Muscle of back (tissue), 11 donors: ENCODE data around the gene LHPP. TPM values are rescaled to one million over a fixed set of nuclear protein-coding genes. Genes with fewer than 3 reads are reported as not detected.

ENCODE experiments used
- DNase-seq, 3 donors: peaks; one replicate each; pipeline versions ENCODE4 v3.0.0 to v3.0.0-alpha.2; 2013
- polyA plus RNA-seq, 10 donors: library from polyadenylated mRNA; unstranded; fragments of 120-200 nt; gene quantifications; one replicate each; pipeline ENCODE4 v1.2.1, GENCODE V29; 2013; ENCODE audit not compliant: insufficient read length in 10 of 10

Gene LHPP
- polyA plus RNA-seq, 10 donors: 5.2 to 8.6 (median 7.5) TPM

- no peak for DNase-seq
Observed at GRCh38 chr10:124640538-124641231, 179.1 kb downstream of the LHPP start.

DNA sequence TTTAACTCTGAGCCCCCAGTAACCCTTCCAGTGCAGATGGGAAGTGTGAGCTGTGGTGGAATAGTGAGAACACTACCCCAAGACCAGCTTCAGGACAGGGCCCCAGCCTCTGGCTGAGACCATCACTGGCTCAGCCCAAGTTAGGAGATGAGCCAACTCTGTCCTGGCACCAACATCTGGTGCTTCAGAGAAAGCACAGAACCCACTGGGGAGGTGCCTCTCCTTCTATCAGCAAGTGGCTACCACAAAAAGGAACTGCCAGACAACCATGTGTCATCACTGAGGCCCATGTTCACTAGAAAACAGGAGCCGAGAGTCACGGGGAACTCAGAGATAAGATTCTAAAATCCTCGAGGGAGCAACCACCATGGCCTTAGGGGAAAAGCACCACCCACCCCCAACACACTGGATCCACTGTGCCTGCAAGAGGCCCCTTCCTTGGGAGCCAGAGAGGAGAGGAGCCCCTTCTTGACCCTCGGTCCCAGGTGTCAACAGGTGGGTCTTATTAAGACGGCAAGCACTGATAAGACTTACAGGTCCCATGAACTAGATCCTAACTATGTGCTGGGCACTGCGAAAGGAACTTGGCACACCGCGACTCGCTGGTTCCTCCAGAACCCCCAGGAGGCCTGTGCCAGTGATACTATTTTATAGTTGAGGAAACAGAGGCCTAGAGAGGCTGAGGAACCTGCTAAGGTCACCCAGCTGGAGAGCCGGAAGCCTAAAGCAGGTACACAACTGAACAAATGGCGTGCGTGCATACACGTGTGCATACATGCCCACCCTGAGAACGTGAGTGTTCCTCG is 179.9 kb downstream of the LHPP start:
- peak in 1 of 3 donors; percentile 61 for DNase-seq

- no peak for DNase-seq
Observed at GRCh38 chr10:124642088-124642710, 180.6 kb downstream of the LHPP start.

DNA sequence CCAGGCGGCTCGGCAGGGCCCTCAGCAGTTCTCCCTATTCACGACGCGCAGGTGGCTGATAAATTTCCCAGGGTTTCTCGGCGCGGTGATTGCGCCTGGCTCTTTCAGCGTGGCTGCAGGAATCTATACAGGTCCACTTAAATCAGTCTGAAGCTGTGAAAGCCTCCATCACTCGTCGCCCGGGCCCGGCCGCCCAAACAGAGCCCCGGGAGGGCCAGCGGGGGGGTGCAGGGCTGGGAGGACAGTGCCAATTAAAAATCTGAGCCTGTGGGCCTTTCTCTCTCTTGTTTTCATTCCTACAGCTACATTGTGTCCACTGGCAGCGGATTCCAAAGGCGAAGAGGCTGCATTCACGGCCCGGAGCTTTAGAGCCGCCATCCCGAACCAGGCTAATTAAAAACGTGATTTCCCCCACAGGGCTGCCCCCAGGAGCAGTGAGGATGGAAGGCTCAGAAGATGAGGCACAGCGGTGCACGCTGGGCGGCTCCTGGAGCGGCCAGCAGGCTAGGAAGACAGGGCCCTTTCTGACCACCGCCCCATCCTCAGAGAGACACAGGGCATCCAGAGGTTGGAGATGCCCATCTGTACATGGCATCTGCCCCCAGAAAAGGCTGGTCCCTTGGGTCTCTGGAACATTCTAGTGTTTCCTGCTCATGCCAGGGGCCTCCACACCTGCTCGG is 181.8 kb downstream of the LHPP start:
- DNase-seq: no peak

- DNase-seq: no peak
Observed at GRCh38 chr10:124644236-124644635, 182.6 kb downstream of the LHPP start.

GRCh38 chr10:124644771-124645415 is 183.3 kb downstream of the LHPP start:
- no peak for DNase-seq

GRCh38 chr10:124645467-124646095 is 184.0 kb downstream of the LHPP start:
- no peak for DNase-seq

DNA sequence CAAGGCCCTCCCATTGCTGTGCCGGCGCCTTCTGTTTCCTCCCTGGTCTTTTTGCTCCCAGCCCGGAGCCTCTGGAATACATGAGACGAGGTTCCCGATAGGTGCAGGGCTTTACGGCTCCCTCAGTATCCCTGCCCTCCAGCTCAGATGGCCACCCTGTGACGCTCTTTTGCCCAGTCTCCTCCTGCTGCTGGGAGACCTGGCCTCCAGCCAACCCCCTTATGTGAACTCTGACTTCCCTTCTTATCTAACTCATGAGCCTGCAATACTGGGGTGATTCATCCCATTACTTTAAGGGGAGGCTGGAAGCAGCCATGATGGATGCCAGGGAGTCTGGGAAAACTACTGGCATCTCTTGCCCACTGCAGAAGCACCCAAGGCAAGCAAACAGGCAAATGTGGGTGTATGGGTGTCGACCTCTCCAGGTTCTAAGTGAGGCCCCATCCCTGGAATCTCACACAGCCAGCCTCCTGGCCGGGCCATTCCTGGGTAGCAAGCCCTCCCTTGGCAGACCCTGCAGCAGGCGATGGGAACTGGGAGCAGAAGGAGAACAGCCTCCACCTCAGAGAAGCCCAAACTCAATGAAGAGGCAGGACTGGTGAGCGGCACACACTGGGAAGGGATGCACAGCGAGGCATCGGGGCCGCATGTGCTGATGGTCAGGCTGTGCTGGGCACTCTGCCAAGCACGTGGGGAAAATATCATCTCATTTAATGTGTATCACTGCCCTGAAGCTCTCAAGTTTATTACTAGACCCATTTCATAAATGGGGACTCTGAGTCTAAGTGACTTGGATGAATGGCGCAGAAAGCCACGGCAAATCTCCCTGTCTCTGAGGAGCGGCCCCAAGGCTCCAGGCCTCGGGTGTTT is 185.1 kb downstream of the LHPP start:
- DNase-seq: peak in 1 of 3 donors; percentile 44

DNA sequence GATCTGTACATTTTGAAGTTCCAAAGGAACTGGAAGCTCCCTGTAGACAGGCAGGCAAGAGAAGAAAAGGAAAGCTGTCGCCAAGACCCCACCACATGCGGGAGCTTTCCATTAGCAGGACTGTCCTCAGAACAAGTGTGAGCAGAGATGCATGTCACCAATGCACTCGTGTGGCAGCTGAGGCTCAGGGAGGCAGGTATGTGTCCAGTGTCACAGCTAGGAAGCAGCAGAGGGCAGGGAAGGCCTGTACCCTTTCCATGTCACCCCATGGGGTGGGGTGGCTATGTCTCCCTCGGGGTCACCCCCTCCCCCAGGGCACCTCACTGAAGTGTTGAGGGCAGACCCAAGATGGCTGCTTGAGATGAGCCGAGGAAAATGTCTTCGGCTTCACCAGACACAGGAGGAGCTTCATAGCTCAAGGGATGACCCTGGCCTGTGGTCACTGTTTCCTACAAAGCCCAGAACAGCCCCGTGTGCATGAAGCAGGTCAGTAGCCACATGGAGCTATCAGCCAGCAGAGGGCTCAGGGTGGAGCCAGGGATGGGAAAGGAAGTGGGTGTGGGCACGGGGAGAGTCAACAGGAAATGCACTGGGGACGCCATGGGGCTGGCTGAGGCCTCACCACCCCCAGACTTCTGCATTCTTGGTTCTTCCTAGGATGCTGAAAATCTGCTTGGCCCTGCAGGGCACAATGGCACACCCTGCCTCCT is 186.0 kb downstream of the LHPP start:
- DNase-seq: peak in 1 of 3 donors; percentile 68

DNA sequence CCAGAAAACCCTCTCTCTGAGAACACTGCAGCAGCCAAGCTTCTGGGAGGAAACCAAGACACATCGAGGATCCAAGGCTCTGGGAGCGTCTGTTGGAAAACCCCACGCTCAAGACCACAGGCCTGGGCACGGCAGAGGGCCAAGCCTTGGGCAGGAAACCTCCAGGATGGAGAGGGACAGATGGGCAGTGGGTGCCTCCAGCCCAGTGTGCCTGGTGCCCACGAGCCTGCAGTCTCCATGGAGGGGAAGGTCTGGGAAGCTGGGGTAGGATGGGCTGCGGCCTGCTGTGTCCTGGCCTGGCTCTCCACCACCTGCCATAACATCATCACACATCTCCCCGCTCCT is 186.5 kb downstream of the LHPP start:
- no peak for DNase-seq

DNA sequence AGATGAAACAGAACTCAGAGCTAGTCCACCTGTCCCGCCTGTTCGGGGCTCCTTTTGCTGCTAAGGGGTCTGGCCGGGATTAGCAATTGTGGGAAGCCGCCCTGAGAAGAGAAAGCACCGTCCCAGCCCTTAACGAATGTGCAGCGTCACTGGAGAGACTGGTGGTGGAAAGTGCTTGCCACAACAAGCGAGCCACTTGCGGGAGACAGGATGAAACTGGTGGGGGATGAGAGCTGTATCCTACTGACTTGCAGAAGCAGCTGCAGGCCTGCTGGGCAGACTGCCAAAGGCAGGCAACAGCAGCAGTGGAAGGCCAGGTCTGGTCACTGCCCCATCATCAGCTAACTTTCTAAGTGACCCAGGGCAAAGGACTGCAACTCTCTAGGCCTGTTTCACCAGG is 187.1 kb downstream of the LHPP start:
- DNase-seq: peak; percentile 85 to 92 (median 85)

DNA sequence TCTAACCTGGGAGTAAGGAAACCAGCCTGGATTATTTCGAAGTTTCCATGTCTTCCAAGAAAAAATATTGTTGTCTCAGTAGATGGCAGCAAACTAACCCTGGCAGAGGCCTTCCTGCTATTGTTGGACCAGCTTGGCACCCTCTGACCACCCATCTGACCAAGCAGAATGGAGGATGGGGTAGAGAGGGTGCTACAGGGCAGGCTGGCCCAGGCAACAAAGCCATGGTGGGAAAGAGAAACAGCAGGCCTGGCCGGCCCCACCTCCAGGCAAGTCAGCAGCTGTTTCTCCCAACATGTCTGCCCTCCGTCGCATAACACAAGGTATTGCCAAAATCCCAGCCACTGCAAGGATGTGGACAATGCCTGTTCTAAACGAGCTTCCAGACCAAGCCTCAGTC is 187.6 kb downstream of the LHPP start:
- DNase-seq: peak in 1 of 3 donors; percentile 73

DNA sequence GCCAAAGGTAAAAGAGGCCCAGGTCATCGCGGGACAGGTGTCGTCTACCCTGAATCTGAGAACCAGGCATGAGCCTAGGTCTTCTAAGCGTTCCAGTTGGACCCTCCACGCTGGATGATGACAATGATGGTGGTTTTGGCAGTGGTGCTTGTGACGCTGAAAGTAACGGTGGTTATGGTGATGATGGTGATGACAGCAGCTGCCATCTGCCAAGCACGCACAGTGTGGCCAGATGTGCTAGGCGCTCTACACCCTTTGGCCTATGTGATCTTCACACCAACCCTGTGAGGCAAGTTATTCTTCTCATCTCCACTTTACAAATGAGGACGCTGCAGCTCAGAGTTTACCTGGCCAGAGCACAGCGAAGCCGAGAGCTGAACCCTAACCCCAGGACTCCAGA is 188.6 kb downstream of the LHPP start:
- no peak for DNase-seq

- DNase-seq: no peak
Observed at GRCh38 chr10:124650820-124651401, 189.3 kb downstream of the LHPP start.

- no peak for DNase-seq
Observed at GRCh38 chr10:124651402-124651891, 189.8 kb downstream of the LHPP start.

GRCh38 chr10:124652200-124652599 is 190.6 kb downstream of the LHPP start:
- no peak for DNase-seq

- DNase-seq: no peak
Observed at GRCh38 chr10:124652701-124653100, 191.1 kb downstream of the LHPP start.

- no peak for DNase-seq
Observed at GRCh38 chr10:124653311-124653710, 191.7 kb downstream of the LHPP start.
